GM18517 (cell line): Measurements from ENCODE around the gene SLC38A3.

Experiments
- ATAC-seq: cut with Tn5 transposase; IDR thresholded peaks from one replicate; pipeline ENCODE4 v1.9.1; 2021; ENCODE audit warnings: mild to moderate bottlenecking, moderate library complexity; ENCODE audit not compliant: unreplicated experiment

SLC38A3 gene

DNA sequence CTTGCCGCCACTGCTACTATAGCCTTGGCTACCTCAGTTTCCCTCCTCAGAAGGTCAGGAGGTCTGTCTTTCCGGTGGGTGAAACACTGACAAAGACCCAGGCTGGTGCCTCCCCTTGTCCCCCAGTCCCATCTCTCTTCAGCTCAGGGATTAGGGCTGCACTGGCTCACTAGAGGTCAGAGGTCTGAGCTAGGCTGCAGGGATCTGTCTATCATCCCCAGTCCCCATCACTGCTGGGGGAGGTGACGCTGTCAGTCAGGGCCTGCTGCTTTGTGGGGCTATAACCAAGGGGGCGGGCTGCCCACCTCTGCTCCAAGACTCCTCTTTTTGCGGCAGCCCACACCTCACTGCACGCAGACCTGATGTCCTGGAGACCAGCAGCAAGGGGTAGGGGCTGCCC, 36.3 kb upstream of the SLC38A3 start:
- ATAC-seq: no peak

DNA sequence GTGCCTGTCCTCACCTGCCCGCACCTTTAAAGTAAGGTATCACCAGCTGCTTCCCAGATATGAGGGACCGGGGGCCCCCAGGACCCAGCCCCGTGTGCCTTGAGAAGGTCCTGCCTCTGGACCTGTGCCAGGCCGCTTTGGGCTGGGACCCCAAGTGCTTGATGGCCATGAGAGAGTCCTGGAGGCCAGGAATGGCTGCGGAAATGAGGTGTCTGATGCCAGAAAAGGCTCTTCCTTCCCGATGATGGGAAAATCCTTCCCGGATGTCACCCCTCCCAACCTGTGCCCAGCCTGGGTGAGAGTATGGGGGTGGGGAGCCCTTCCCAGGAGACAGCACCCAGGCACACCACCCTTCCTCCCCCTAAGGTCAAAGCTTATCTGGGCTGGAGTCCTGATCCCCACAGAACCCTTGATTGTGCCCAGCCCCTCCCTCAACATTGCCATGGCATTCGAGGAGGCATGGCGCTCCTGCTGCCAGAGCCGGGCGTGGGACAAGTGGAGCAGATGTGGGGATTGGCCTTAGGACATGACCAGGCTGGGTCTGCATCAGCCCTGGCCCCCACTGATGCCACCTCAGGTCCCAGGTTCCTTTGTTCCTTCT, 35.7 kb upstream of the SLC38A3 start:
- no peak for ATAC-seq

DNA sequence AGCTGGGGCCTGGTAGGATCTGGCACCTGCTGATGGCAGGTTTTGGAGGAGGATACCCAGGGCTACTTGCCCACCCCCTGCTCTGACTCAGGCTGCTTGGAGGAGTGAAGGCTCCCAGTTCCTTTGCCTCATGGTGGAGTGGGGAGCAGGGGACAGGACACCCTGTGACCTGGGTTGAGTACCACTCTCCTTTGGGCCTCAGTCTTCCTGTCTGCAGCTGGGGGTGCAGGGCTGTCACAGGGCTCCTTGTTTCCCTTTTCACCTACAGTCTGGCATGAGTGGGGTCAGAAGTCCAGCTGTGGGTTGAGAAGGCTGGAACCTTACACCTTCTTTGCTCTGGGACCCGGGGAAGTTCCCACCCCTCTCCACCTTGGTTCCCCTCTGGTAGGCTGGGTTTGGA, 35.2 kb upstream of the SLC38A3 start:
- ATAC-seq: no peak

DNA sequence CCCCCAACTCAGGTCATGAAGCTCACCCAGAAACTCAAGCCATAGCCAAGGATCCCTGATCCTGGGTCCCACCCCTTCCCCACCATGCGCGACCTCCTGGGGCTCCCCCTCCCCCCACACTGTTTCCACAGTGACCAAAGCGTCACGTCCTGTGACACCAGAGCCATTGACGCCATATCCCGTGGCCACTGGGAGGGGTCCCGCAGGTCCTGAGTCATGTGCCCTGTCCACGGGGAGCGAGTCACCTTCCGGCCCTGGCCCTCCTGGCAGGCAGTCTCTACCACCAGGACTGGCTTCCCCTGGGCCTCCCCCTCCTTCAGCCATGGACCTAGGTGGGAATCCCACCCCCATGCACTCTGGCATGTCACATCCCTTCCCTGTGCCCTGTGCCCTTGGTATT, 34.4 kb upstream of the SLC38A3 start:
- no peak for ATAC-seq

DNA sequence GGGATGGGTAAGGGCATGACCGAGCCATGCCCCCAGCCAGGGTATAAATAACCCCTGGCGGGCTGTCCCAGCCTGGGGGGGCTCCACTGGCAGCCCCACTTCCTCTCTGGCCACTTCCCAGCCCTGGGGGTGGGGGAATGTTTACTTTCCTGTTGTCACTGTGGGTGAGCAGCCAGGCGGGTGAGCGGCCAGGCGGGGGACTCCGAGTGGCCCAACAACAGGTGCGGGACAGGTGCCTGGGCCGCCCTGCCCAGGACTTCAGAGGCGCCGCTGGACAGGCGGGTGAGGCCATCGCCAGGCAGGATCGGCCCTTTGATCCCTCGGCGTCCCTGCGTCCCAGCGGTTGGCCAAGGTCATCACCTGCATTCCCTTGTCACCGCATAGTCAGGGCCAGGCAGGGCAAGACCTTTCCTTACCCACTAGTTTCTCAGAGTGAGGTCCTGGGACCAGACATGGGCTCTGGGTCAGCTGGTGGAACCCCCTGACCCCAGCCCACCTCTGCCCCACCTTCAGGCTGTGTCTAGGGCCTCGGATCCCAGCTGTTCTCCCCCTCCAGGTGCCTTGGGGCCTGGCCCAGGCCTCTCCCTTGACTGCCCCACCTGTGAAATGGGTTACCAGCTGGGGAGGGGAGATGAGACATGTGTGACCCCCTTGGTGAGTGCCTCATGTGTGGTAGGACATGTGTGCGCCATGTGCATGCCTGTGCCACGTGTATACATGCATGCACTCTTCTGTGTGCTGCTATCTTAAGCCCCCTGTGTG, 33.4 kb upstream of the SLC38A3 start:
- ATAC-seq: no peak

- ATAC-seq: no peak
Observed at GRCh38 chr3:50172626-50173220, 32.3 kb upstream of the SLC38A3 start.

- no peak for ATAC-seq
Observed at GRCh38 chr3:50173685-50174516, 31.2 kb upstream of the SLC38A3 start.

DNA sequence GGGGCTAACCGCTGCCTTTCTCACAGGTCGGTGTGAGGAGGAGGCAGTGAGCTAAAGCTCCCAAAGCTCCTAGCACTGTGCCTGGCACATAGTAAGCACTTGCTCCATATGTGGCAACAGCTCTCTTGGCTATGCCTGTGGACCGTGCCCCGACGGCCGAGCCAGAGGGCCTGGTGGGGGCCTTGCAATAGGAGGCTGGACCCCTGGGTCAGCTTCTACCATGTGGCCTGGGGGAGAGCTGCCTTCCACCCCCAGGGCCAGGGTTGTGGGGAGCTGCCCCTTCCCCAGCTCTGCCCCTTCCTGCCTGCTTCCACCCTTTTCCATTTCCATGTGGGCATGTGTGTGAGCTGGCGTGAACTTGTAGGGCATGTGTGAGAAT, 30.6 kb upstream of the SLC38A3 start:
- ATAC-seq: no peak

DNA sequence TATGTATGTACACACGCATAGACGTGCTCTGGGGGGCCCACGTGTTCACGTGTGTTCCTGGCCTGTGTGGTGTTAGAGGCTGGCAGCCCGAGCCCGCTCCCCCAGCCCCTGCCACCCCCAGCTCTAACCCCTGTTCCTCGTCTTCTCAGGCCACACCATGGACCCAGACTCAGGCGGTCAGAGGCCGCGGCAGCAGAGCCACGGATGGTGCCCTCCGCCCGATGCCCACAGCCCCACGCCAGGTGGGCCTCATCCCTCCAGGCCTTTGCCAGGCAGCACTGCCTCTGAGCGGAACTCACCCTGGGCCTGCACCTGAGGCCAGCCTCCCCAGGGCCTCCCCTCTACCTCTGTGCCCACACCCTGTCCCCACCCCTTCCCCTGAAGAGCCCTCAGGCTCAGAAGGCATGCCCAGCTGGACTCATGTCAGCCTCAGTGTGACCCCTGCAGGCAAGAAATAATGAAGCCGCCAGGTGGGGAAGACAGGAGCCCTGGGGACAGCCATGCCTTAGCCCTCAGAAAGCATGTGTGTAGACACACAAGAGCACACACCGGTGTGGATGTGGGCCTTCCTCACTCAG, 30.0 kb upstream of the SLC38A3 start:
- ATAC-seq: no peak

DNA sequence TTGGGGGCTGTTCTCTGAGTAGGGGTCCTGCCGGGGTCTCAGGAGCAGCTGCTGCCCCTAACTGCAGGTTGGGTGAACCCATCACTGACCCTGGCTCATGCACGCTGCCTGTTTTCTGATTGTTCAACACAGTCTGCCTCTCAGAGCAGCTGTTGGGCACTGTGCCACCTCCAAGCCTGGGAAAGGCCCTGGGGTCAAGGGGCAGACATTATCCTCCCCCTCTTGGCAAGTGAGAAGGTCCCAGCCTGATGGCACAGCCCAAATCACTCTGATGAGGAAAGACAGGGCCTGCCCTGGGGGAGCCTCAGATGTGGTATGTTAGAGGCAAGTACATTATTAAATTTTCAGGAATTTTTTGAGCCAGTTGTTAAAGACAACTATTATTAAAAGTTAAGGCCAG, 27.7 kb upstream of the SLC38A3 start:
- ATAC-seq: no peak

DNA sequence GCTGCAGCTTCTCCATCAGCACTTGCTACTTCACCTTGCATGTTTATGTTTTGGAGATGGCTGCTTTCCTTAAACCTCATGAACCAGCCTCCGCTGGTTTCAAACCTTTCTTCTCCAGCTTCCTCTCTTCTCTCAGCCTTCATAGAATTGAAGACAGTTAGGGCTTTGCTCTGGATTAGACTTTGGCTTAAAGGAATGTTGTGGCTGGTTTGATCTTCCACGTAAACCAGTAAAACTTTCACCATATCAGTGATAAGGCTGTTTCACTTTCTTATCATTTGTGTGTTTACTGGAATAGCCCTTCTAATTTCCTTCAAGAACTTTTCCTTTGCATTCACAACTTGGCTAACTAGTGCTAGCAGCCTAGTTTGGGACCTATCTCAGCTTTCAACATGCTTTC, 25.4 kb upstream of the SLC38A3 start:
- no peak for ATAC-seq

GRCh38 chr3:50181985-50182384, 23.1 kb upstream of the SLC38A3 start:
- no peak for ATAC-seq

DNA sequence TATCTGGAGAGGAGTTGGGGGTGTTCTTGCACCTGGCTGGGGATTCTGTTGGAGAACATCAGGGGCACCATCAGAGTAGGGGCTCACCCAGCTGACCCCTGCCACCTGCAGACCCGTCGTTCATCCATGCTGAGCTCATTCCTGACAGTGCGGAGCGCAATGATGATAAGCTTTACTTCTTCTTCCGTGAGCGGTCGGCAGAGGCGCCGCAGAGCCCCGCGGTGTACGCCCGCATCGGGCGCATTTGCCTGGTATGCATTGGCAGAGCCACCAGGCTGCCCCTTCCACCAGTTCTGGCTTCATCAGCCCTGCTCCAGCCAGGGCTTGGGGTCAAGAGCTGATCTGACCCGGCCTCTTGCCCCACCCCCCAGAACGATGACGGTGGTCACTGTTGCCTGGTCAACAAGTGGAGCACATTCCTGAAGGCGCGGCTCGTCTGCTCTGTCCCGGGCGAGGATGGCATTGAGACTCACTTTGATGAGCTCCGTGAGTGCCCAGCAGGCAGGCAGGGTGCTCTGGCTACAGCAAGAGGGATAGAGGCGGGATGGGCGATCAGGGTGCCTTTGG, 22.5 kb upstream of the SLC38A3 start:
- ATAC-seq: no peak

GRCh38 chr3:50183755-50184154, 21.3 kb upstream of the SLC38A3 start:
- no peak for ATAC-seq

GRCh38 chr3:50184242-50184978, 20.7 kb upstream of the SLC38A3 start:
- ATAC-seq: no peak

GRCh38 chr3:50185230-50185629, 19.8 kb upstream of the SLC38A3 start:
- ATAC-seq: no peak

DNA sequence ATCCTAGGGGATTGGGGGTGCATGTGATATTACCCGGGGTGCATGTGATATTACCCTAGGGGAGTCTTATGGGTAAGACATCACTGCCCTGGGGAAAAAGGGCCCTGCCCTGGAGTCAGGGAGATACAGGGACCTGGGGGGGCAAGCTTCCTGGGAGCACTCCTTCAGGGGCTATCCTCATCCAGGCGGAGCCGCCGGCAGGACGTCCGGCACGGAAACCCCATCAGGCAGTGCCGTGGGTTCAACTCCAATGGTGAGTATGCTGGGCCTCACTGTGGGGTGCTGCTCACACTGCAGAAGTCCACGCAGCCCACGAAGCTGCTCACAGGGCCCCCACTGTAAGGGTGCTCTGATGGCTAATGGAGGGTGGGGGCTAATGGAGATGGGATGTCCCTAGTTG, 19.0 kb upstream of the SLC38A3 start:
- ATAC-seq: no peak

DNA sequence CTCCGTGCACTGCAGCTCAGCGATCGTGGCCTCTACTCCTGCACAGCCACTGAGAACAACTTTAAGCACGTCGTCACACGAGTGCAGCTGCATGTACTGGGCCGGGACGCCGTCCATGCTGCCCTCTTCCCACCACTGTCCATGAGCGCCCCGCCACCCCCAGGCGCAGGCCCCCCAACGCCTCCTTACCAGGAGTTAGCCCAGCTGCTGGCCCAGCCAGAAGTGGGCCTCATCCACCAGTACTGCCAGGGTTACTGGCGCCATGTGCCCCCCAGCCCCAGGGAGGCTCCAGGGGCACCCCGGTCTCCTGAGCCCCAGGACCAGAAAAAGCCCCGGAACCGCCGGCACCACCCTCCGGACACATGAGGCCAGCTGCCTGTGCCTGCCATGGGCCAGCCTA, 17.3 kb upstream of the SLC38A3 start:
- no peak for ATAC-seq

DNA sequence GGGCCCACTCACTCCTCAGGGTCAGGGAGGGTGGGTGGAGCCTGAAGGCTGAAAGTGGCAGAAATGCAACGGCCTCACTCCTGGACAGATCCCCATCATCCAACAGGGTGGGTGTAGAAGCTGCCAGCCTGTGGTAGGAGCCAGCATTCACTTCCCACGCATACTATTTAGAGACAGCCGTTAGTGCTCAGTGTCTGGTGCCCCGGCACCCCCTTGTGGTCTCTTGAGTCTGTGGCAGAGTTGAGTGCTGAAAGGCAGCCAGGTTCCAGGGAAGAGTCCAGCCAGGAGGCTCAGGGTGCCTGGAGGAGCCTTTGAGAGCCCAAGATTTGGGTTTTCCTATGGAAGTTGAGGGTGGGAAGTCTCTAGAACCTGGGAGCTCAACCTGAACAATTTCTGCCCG, 15.8 kb upstream of the SLC38A3 start:
- ATAC-seq: no peak

GRCh38 chr3:50189989-50190388, 15.1 kb upstream of the SLC38A3 start:
- no peak for ATAC-seq
